SHP77 (cell line): Measurements from ENCODE around the gene STK4.

ENCODE experiments used
- DNase-seq, 2 experiments: peaks; one replicate each; lab custom pipeline; 2025; lab: John Stamatoyannopoulos, UW

STK4 gene

DNA sequence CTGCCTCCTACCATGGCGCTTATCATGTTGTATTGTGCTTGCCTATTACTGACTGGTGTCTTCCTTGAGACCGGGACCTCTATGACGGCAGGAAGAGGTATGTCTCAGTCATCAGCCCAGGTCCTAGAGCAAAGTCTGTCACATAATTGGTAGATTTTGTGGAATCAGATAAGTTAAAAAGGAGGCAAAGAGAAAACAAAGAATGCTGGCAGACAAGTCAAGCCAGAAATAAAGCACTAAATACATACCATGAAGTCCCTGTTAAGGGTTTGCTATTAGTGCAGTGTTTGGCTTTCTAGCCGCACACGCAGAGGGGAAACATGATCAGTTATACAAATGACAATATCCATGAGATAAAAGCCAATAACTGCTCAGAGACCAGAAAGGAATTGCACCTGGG is 12.1 kb upstream of the STK4 start:
- DNase-seq, result no peak

DNA sequence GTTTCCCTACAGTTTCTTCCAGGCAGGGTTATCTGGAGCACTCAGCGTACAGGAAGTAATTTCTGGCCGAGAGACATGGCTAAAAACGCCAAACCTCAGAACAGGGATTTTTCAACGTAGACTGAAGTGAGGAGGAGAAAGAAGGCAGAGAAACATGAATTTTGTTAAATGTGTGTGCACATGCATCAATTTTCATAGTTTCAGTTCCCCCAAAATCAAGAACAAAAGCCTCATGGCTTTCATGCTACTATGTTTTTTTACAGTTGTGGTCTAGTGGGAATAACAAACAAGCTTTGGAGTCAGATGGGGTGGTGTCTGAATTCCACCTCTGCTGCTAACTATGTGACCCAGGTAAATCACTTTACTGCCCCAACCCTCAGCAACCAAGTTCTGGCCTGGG is 11.0 kb upstream of the STK4 start:
- DNase-seq, result no peak

DNA sequence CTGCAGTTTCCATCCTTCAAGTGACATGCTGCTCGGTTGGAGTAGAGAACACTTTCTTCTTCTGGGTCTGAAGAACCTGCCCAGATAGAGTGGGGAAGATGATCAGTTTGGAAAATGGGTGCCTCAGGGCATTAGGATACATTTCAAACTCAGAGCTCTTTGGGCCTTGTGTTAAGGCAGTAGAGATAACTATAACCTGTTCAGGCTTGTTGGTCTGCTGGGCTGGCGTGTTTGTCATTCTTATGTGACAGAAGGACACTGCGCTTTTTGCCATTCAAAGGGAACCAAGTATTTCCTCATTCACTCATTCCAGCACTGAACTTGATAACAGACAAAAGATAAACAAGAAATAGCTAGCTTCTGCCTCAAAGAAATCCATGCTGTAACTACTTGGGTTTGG is 9.9 kb upstream of the STK4 start:
- no peak for DNase-seq

DNA sequence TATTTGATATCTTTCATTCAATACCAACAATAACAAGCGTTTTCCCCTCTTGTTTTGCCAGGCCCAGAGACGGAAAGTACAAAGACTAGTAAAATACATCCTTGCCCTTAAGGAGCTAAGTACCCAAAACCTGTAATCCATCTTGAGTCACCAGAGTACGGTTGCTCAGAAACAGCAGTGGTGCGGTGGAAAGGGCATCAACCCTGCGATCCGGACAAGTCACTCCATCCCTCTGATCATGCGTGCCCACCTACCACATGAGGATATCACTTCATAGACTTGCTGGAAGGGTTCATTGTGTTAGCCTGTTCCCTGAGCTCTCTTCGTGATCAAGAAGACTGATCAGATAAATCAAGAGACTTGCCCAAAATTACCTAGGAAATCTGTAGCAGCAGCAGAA is 8.0 kb upstream of the STK4 start:
- DNase-seq, result no peak

DNA sequence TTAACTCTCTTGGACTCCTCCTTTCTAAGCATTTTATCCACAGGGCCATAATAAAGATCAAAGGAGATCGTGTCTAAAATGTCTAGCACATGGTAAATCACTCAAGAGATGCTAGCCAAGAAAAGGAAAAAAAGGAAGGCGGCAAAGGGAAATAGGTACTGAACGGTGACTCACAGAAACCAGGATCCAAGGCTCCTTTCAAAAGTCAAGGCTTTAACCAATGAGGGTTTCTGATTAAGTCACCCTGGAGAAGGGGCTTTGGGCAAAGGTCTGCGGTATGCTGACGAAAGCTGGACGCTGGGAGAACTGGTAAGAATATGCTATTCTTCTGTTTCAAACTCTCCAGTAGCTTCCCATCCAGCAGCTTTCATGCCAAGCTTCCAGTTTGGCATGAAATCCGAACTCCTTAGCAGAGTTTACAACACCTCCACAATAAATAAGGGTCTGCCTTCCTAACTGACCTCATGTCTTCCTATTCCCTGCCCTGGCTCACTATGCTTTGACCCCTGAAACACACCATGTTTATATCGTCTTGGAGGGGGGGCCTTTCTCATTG is 7.2 kb upstream of the STK4 start:
- DNase-seq, result no peak

DNA sequence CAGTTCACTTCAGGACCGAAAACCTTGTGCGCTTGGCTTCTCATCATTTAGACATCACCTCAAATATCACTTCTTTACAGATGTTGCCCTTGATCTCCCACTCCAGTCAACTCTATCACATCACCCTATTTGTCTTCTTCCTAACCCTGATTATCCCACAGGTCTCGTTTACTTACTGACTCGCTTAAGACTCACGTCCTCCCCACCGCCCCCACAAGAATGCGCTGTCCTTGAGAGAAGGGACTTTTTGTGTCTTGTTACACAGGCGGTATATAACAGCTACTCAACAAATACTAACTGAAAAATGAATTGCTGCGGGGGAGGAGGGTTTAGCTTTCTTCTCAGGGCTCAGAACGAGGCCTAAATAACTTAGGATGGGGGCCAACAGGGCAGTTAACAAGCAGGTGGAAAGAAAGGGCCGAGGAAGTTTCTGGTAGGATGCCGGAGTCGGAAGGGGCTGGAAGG is 6.6 kb upstream of the STK4 start:
- DNase-seq, result no peak

DNA sequence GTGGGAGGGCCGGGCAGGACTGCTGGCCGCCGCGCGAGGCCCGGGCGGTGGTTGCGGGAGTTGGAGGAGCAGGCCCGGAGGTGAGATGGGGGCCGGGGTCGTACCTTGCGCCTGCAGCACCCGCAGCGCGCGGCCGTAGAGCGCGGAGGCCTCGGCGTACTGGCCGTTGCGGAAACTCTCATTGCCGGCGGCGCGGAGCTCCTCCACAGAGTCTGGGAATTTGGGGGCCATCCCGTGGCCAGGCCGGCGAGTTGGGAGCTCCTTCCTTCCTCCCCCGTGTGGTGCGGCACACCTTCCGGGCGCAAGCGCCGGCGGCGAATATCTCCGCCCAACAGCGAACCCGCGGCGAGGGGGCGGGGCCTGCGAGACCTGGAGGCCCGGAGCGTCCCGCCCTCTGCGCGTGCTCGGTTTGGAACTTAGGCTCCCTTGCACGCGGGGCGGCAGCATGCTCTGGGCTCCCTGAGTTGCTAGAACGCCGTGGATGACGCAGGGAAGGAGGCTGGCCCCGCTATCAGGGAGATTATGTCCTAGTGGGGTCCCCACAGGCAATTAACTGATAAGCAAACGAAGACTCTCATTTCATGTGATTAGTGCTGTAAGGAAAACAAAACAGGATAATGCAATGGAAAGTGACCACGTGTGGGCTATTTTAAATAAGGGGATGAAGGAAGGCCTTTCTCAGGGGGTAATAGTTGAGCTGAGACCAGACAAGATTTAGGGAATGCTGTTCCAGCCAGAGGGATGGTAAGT is 6.0 kb upstream of the STK4 start, which contains the start of gene TOMM34:
TSS of gene TOMM34 (minus strand) at position 295 of the 750 bp plus-strand sequence. CDS start at position 231, 64 bp downstream.
- peak; percentile 91 to 96 for DNase-seq

DNA sequence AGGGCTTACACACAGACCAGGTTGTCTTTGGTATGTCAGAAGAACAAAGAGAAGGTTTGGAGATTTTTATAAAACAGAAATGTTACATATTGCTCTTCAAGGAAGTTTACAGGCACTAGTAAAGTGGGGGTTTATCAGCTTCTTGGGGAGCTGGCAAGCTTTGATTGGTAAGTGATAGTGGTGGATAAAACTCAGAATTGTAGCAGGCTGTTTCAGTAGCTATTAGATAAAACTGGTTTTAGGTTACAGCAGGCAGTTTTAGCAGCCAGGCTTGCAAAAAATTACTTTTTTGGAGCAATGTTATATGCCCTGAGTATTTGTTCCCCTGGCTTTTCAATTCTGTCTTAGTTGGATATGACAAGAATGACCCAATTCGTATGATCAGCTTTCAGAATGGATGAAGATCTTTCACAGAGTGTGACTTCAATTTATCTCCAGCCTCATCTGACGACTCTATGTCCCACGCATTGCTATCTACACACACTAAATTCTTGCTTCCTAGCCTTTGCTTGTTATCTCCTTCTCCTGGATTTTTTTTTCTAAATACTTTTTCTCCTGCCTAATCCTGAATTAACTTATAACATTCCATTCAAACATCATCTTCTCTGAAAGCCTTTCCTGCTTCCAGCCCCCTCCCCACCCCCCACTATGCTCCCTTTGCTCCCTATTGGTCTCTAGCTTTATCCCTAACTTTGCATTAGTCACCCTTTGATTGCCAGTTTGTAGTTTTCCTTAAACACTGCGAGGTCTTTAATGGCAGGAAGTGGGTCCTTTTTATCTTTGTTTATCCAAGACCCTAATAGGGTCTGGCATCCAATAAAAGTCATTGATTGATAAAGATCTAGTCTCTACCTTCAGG is 5.1 kb upstream of the STK4 start:
- no peak for DNase-seq

DNA sequence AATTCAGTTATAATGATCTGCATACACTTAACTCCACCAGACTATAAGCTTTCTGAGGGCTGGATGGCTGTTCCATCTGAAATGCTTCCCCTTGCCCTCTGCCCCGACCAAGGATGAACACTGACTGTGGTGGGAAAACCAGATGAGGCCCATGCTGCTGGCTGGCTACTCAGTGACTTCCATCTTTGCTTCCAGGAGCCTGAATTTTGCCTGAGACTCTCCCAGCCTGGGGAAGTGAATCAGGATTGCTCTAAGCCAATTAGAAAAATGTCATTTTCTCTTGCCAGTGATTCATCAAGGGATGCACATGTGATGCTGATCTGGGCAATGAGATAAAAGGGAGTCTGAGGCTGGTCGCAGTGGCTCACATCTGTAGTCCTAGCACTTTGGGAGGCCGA is 4.4 kb upstream of the STK4 start:
- no peak for DNase-seq

DNA sequence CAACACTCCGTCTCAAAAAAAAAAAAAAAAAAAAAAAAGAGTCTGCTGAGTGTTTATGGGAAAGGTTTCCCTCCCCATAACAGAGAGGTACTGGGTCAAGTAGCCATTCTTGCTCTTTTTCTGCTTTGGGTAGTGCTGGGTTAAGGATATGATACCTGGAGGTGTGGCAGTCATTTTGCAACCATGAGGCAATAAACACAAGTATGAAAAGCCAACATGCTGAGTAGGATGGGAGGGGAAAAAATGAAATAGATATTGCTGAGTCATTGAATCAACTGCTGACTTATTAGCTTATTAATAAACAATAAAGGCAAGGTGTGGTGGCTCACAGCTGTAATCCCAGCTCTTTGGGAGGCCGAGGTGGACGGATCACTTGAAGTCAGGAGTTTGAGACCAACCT is 3.8 kb upstream of the STK4 start:
- no peak for DNase-seq

DNA sequence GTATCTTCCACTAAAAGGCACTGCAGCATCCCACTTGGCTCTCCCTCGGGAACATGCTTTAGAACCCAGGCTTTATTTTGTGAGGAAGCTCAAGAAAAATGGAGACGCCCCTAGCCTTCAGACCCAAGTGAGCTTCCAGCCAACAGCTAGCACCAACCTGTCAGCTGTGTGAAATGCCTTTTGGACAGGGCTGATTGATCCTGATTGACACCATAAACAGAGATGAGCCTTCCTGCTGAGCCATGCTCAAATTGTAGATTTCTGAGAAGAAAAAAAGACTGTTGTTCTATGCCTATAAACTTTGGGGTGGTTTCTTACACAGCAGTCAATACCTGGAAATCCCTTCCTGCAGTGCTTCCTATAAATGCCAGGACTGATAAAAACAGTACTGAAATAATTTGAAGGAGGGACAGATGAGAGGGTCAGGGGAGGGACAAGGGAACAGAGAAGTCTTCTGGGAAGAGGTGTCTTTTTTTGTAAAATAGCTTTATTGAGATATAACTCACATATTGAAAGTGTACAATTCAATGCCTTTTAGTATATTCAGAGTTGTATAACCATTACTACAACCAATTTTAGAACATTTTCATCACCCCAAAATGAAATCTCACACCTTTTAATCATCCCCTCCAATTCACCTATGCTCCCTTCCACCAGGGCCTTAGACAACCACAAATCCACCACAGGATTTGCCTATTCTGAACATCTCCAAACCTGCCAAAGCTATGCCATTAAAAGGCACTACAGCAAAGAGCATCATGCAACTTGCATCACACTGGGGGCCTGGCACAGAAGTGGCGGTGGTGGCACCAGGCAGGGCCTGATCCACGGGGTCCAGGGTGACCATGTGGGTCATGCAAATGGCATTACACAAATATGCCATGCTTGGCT is 2.7 kb upstream of the STK4 start:
- no peak for DNase-seq

DNA sequence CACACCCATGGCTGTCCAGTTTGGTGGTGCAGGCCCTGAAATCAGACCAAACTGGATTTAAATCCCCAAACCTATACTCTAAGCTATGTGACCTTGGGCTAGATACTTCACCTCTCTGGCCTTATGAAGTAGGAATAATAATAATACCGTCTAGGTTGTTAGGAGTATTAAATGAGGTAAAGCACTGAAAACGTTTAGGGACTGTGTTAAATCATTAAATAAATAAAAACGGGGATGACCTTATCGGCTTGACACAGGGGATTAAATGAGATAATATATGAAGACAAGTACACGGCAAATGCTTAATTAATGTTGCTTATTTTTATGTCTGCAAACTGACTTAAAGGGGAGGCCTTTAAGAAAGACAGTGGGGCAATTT is 672 bp upstream of the STK4 start:
- no peak for DNase-seq

DNA sequence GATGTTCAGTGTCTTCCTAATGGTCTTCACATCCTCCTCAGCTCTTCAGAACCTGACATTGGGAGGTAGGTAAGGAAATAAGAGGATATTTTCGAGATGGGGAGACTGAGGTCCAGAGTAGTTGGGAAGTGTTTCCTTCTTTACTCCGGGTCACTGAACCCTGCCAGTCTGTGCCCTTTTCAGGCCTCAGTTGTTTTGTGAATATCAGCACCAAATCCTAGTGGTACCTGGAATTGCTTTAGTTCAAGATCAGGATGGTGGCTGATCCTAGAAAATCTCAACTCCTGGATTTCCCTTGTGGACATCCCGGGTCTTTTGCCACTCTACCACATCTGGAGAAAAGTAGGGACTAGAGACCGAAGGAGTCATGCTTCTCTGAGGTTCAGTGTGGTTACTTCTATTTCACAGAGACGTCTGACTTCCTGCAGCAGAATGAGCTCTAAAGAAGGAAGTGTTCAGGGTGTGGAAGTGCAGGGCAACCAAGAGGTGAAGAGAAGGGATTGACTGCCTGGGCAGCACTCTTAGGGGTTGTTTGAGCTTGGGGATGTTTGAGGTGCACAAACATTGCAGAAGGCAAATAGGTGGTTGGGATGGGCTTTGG is 995 bp downstream of the STK4 start:
- DNase-seq, result no peak

DNA sequence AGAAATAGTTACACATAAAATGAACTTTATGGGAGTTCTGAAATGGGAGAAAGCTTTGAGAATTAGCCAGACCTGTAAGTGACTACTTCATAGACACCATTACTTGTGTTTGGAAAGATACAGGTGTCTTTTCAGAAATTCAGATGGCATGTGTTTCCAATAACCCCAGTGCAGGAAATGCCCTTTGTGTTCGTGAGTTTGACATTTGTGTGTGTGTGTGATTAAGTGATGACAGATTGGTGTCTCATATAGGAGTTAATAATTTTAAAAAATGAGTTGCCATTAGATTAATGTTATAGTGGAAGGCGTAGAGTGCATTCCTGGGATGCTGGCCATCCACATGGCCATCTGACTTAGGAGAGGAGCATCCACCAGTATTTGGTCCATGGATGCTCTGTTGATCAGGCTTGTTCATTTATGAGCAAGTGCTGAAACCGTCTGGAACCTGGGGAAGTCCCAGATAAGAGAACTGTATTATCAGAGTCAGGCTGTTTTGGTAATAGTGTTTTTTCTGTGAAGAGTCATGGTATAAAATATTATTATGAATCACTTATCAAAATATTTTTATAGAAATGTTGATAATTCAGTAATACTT is 3.1 kb downstream of the STK4 start:
- no peak for DNase-seq

DNA sequence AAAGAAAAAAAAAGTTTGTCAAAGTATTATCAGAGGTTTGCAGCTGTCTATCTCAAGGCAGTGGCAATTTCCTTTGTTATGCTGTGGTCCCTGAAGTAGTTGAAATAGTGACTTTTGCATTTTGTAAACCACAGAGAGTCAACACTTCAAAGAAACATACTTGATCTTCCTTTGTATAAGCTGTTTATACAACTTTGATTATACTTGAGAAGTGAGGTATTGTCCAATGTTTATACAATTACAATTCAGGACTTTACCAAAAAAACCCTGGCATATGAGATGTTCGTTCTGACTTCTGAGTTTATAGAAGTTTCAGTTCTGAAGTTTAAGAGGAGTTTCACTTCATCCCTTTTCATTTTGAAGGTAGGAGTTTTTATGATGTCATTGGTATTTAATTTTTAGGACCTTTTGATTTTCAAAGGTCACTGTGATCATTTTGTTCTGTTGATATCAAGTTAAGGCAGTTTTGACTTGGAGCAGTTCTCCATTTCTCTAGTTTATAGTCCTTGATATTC is 4.0 kb downstream of the STK4 start:
- DNase-seq, result no peak

DNA sequence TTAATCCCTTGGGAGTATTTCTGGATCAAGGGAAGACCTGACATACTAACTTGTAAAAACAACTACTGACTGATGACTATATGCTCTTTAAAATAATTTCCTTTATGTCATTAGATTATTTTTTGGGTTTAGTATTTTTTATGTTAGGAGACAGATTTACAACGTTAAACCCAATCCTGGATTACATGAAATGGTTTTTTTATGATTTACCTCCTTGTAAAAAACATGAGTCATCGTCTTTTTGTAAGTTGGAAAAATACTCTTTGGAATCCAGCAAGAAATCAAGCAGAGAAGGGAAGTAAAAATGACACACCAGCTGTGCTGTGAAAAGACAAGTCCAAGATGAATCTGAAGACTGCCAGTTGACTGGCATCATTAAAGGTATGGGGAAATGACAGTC is 6.7 kb downstream of the STK4 start:
- no peak for DNase-seq

DNA sequence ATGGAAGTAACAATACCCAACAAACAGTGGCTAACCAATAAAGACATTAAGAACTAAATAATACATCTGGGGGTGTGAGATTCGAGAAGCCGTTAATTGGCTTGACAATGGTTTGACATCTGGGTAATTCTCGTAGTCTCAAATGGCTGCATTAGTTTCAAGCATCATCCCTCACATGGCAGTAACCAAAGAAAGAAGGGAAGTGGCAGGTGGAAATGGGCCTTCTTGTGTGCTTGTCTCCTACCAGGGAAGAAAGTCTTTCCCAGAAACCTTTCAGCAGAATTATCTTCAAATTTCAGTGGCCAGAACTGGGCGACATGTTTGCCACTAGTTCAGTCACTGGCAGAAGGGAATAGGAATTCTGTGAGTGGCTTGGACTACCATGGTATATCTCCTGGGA is 10.4 kb downstream of the STK4 start:
- DNase-seq, result no peak

DNA sequence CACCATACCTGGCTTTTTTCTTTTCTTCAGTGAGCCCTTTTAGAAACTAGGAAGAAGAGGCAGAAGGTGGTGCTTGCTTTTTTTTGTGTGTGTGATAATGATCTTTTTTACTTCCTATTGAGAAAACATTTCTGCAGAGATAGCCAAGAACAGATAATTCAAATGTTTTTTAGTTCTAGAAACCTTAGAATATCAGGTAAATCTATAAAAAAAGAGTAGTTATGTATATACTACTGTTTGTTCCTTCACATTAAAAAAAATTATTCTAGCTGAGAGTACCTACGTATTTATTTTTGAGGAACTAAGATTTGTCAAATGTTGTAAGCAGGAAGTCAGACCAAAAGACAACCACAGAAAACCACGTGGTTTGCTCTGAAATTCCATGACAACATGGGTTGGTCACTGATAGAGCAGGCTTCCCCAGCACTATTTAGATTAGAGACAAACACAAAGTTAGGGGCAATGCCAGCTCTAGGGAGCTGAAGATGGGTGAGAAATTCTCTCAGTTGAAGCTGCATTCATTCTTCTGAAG is 12.8 kb downstream of the STK4 start:
- DNase-seq, result no peak

DNA sequence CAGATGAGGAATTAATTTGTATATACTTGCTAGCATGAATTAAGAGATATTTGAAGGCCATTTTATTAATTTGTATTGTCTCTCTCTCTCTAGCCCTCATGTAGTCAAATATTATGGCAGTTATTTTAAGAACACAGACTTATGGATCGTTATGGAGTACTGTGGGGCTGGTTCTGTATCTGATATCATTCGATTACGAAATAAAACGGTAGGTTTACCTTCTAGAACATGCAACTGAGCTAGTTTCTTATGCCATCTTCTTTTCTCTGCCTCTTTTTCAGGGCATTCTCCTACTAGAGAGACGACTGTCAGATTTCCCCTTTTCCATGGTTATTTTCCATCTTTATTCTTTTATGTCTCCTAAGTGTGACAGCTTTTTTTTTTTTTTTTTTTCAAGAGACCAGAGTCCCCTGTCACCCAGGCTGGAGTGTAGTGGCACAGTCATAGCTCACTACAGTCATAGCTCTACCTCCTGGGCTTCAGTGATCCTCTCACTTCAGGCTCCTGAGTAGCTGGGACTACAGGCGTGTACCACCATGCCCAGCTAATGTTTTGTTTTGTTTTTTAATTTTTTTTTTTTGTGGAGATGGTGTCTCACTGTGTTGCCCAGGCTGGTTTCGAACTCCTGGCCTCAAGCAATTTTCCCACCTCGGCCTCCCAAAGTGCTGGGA is 15.6 kb downstream of the STK4 start:
- DNase-seq, result no peak

DNA sequence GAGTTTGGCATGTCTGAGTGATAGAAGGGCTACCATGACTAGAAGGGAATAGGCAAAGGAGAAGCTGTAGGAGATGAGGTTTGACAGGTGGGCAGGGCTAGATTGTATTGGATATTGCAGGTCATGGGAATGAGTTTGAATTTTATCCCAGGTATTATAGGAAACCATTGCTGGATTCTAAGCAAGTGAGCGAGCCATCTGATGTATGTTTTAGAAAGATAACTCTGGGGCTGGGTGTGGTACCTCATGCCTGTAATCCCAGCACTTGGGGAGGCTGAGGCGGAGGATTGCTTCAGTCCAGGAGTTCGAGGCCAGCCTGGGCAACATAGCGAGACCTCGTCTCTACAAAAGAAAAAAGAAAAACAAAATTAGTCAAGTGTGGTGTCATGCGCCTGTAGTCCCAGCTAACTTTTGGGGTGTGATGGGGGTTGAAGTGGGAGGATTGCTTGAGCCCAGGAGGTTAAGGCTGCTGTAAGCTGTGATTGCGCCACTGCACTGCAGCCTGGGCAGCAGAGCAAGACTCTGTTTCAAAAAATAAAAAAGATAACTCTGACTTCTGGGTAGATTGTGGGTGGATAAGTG is 16.9 kb downstream of the STK4 start:
- DNase-seq, result no peak
